HCT116 (cell line): ENCODE results near the gene FKBP5. TPM values are rescaled to one million over a fixed set of nuclear protein-coding genes. Genes with fewer than 3 reads are reported as not detected.

Experiments used
- CBX3 ChIP-seq: IDR thresholded peaks from 2 replicates; pipeline ENCODE4 v1.6.1; 2012; ENCODE audit warnings: low read depth
- CEBPB ChIP-seq: IDR thresholded peaks from 2 replicates; pipeline ENCODE4 v1.6.1; 2012; ENCODE audit warnings: low read depth
- EGR1 ChIP-seq: IDR thresholded peaks from 2 replicates; pipeline ENCODE4 v1.6.1; 2012; ENCODE audit warnings: low read depth
- FOSL1 ChIP-seq: IDR thresholded peaks from 2 replicates; pipeline ENCODE4 v1.6.1; 2012; ENCODE audit warnings: low read depth
- POLR2AphosphoS5 ChIP-seq: IDR thresholded peaks from 2 replicates; pipeline ENCODE4 v1.6.1; 2011; ENCODE audit warnings: mild to moderate bottlenecking, low read depth, low read length, moderate library complexity
- SP1 ChIP-seq: IDR thresholded peaks from 2 replicates; pipeline ENCODE4 v1.6.1; 2012; ENCODE audit warnings: low read depth
- ZFX ChIP-seq: fragments of 450-650 bp; IDR thresholded peaks from 2 replicates; pipeline ENCODE4 v1.6.1; 2017
- total RNA-seq: library from RNA; stranded (reverse); gene quantifications from one replicate; pipeline ENCODE4 v1.2.1, GENCODE V29; 2021; ENCODE audit not compliant: unreplicated experiment
- TF ChIP-seq, protein P1 (sequence below), 3 experiments: fragments of 200-600 bp in 1 of 3; sonication (generic) in 1 of 3; IDR thresholded peaks in 2 of 3; conservative IDR thresholded peaks in 1 of 3; 2 replicates each; pipeline ENCODE4 v1.5.1; 2012 to 2017; ENCODE audit warnings: low read depth in 2 of 3, low read length in 2 of 3, antibody characterized with exemption in 1 of 3, borderline replicate concordance in 1 of 3, control low read depth in 1 of 3, mild to moderate bottlenecking in 1 of 3, mixed read lengths in 1 of 3, mixed run types in 1 of 3, moderate library complexity in 1 of 3; ENCODE audit not compliant: insufficient read depth in 1 of 3
- TF ChIP-seq, protein P2 (sequence below): IDR thresholded peaks from 2 replicates; pipeline ENCODE4 v1.6.1; 2012; ENCODE audit warnings: low read depth
- TF ChIP-seq, protein P3 (sequence below): IDR thresholded peaks from 2 replicates; pipeline ENCODE4 v1.6.1; 2012

Gene FKBP5
- total RNA-seq, 1 experiment from 2014 or later = 50.3 TPM

DNA sequence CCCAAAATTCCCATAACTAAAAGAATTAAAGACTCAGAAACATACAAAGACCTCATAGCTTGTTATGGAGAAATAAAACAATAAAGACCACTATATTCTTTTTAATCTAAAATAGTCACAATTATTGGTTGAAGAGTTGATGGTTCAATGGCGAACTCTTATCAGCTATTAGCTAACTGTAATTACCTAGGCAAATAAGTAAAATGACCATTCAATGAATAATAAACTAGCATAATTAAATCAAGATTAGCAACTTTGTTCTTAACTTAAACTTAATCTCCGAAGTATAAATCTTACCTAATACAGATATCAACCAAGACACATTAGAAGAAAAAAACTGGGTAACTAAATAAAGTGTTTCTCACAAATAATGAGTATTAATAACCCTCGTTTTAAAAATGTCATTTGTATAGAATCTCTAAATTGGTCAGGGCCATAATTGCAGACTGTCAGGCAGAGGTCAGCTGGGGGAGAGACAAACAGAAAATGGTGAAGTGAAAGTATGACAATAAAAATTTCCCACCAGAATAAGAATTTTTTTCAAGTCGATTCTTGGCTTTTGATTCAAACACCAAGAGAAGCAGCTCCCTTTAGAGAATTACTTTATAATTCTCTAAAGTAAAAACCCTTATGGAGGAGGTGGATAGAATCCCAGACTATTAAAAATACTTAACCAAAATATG, 1.7 kb downstream of the FKBP5 start (continued):
- TF ChIP-seq, protein P1, sequence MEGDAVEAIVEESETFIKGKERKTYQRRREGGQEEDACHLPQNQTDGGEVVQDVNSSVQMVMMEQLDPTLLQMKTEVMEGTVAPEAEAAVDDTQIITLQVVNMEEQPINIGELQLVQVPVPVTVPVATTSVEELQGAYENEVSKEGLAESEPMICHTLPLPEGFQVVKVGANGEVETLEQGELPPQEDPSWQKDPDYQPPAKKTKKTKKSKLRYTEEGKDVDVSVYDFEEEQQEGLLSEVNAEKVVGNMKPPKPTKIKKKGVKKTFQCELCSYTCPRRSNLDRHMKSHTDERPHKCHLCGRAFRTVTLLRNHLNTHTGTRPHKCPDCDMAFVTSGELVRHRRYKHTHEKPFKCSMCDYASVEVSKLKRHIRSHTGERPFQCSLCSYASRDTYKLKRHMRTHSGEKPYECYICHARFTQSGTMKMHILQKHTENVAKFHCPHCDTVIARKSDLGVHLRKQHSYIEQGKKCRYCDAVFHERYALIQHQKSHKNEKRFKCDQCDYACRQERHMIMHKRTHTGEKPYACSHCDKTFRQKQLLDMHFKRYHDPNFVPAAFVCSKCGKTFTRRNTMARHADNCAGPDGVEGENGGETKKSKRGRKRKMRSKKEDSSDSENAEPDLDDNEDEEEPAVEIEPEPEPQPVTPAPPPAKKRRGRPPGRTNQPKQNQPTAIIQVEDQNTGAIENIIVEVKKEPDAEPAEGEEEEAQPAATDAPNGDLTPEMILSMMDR (IDR thresholded peaks at IDR 0.05 in 2 of 3, conservative IDR thresholded peaks at IDR 0.05 in 1 of 3; ENCODE audit: borderline replicate concordance in 1 of 3, insufficient read depth in 1 of 3, low read depth in 2 of 3, low read length in 2 of 3) = no peak
- TF ChIP-seq, protein P2, sequence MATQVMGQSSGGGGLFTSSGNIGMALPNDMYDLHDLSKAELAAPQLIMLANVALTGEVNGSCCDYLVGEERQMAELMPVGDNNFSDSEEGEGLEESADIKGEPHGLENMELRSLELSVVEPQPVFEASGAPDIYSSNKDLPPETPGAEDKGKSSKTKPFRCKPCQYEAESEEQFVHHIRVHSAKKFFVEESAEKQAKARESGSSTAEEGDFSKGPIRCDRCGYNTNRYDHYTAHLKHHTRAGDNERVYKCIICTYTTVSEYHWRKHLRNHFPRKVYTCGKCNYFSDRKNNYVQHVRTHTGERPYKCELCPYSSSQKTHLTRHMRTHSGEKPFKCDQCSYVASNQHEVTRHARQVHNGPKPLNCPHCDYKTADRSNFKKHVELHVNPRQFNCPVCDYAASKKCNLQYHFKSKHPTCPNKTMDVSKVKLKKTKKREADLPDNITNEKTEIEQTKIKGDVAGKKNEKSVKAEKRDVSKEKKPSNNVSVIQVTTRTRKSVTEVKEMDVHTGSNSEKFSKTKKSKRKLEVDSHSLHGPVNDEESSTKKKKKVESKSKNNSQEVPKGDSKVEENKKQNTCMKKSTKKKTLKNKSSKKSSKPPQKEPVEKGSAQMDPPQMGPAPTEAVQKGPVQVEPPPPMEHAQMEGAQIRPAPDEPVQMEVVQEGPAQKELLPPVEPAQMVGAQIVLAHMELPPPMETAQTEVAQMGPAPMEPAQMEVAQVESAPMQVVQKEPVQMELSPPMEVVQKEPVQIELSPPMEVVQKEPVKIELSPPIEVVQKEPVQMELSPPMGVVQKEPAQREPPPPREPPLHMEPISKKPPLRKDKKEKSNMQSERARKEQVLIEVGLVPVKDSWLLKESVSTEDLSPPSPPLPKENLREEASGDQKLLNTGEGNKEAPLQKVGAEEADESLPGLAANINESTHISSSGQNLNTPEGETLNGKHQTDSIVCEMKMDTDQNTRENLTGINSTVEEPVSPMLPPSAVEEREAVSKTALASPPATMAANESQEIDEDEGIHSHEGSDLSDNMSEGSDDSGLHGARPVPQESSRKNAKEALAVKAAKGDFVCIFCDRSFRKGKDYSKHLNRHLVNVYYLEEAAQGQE = no peak
- TF ChIP-seq FOSL1 (no peak), CBX3 (no peak), CEBPB (no peak), EGR1 (no peak), SP1 (no peak), POLR2AphosphoS5 (no peak), ZFX (no peak)
- TF ChIP-seq, protein P3, sequence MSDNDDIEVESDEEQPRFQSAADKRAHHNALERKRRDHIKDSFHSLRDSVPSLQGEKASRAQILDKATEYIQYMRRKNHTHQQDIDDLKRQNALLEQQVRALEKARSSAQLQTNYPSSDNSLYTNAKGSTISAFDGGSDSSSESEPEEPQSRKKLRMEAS = no peak
